HG03565 (cell line): Measurements from ENCODE around the gene EEF2.

Experiments used
- ATAC-seq: cut with Tn5 transposase; IDR thresholded peaks from one replicate; pipeline ENCODE4 v1.9.1; 2021; ENCODE audit warnings: mild to moderate bottlenecking, moderate library complexity; ENCODE audit not compliant: unreplicated experiment

EEF2 gene

GRCh38 chr19:3984908-3985642 is at the start of gene EEF2:
Gene EEF2, minus strand, starts transcription at chr19:3985463. Its CDS starts 83 bp downstream, at chr19:3985380.
- peak; percentile 36 for ATAC-seq

GRCh38 chr19:4034048-4035017 is 49.1 kb upstream of the EEF2 start:
- no peak for ATAC-seq

GRCh38 chr19:4033028-4033956 is 48.0 kb upstream of the EEF2 start:
- ATAC-seq: no peak

- no peak for ATAC-seq
These were observed 47.2 kb upstream of the EEF2 start for GRCh38 chr19:4032436-4032835.

- no peak for ATAC-seq
These were observed 46.2 kb upstream of the EEF2 start for GRCh38 chr19:4031420-4031819.

- no peak for ATAC-seq
These were observed 45.7 kb upstream of the EEF2 start for GRCh38 chr19:4030981-4031380.

GRCh38 chr19:4030552-4030951 is 45.3 kb upstream of the EEF2 start:
- no peak for ATAC-seq

- no peak for ATAC-seq
These were observed 44.0 kb upstream of the EEF2 start for GRCh38 chr19:4029247-4029614.

- no peak for ATAC-seq
These were observed 43.3 kb upstream of the EEF2 start for GRCh38 chr19:4028334-4029246.

- ATAC-seq: no peak
These were observed 41.9 kb upstream of the EEF2 start for GRCh38 chr19:4027146-4027545.

GRCh38 chr19:4025317-4025716 is 40.1 kb upstream of the EEF2 start:
- ATAC-seq: no peak

GRCh38 chr19:4023600-4024398 is 38.5 kb upstream of the EEF2 start:
- no peak for ATAC-seq

GRCh38 chr19:4019578-4019977 is 34.3 kb upstream of the EEF2 start:
- no peak for ATAC-seq

- ATAC-seq: no peak
These were observed 33.7 kb upstream of the EEF2 start for GRCh38 chr19:4018775-4019504.

GRCh38 chr19:4018140-4018613 is 32.9 kb upstream of the EEF2 start:
- no peak for ATAC-seq

GRCh38 chr19:4016903-4017638 is 31.8 kb upstream of the EEF2 start:
- ATAC-seq: no peak

GRCh38 chr19:4016486-4016885 is 31.2 kb upstream of the EEF2 start:
- ATAC-seq: no peak
